Loucy (cell line): ENCODE results near the gene HSBP1L1.

Experiments used
- CTCF ChIP-seq: fragments of 200-600 bp; sonication (generic); conservative IDR thresholded peaks from 2 replicates; pipeline ENCODE4 v1.5.1; 2014; ENCODE audit warnings: mild to moderate bottlenecking, antibody characterized with exemption, low read length
- EZH2phosphoT487 ChIP-seq: fragments of 200-600 bp; IDR thresholded peaks from 2 replicates; pipeline ENCODE4 v1.6.1; 2018; ENCODE audit warnings: antibody characterized with exemption, mild to moderate bottlenecking, moderate library complexity, borderline replicate concordance

- TF ChIP-seq EZH2phosphoT487 (no peak), CTCF (no peak)
These were observed 36.4 kb downstream of the HSBP1L1 start for GRCh38 chr18:80000877-80001276.
